Activated CD4-positive, CD25-positive, alpha-beta regulatory T cell treated with anti-CD3 and anti-CD28 coated beads, Interleukin-2, amount 50 U/mL, for 24 hours (primary cell): Measurements from ENCODE around the gene TMA7B.
"Not testable (repeated sequence)": the region's sequence is repeated elsewhere in the genome, so short reads cannot be mapped to it uniquely, and the experiment has no call there.

Source experiments
- ATAC-seq, 2 donors: fragments of 150-1000 bp; cut with Tn5 transposase; one replicate each; pipeline ENCODE4 v1.10.0; 2021; ENCODE audit warnings: mild to moderate bottlenecking in 1 of 2, moderate library complexity in 1 of 2

The TMA7B gene

GRCh38 chr22:39985383-39986035 lies 25.3 kb downstream of the TMA7B start:
- no peak for ATAC-seq

- ATAC-seq: no peak
Measured at GRCh38 chr22:39988386-39989114, 28.4 kb downstream of the TMA7B start.

GRCh38 chr22:39989633-39990032 lies 29.4 kb downstream of the TMA7B start:
- no peak for ATAC-seq

- ATAC-seq: no peak
Measured at GRCh38 chr22:39990686-39991085, 30.5 kb downstream of the TMA7B start.

GRCh38 chr22:39991159-39991860 lies 31.1 kb downstream of the TMA7B start:
- ATAC-seq: no peak

GRCh38 chr22:39992088-39992826 lies 32.1 kb downstream of the TMA7B start:
- ATAC-seq: no peak

GRCh38 chr22:39992894-39993293 lies 32.7 kb downstream of the TMA7B start:
- ATAC-seq: not testable (repeated sequence)

- peak; percentile 85 to 88 for ATAC-seq
Measured at GRCh38 chr22:39994041-39994565, 33.9 kb downstream of the TMA7B start.

GRCh38 chr22:39994566-39995392 lies 34.6 kb downstream of the TMA7B start, which contains the start of gene FAM83F:
Gene FAM83F (plus strand): TSS chr22:39994954. CDS start chr22:39995043, 89 bp downstream.
- ATAC-seq: peak; percentile 61 to 62

- no peak for ATAC-seq
Measured at GRCh38 chr22:39995393-39996252, 35.4 kb downstream of the TMA7B start.

GRCh38 chr22:39996732-39997131 lies 36.5 kb downstream of the TMA7B start:
- no peak for ATAC-seq

GRCh38 chr22:39997421-39997820 lies 37.2 kb downstream of the TMA7B start:
- no peak for ATAC-seq

- ATAC-seq: no peak
Measured at GRCh38 chr22:39997939-39998726, 37.9 kb downstream of the TMA7B start.

GRCh38 chr22:39999144-39999757 lies 39.1 kb downstream of the TMA7B start:
- ATAC-seq: no peak

GRCh38 chr22:40000171-40000570 lies 40.0 kb downstream of the TMA7B start:
- ATAC-seq: no peak

- ATAC-seq: no peak
Measured at GRCh38 chr22:40001106-40001505, 40.9 kb downstream of the TMA7B start.

- ATAC-seq: no peak
Measured at GRCh38 chr22:40001800-40002577, 41.8 kb downstream of the TMA7B start.

GRCh38 chr22:40002935-40003715 lies 42.9 kb downstream of the TMA7B start:
- ATAC-seq: no peak
